GM18861 (cell line): ENCODE measurements around the gene KCTD17.
"Not testable (repeated sequence)": the region's sequence is repeated elsewhere in the genome, so short reads cannot be mapped to it uniquely, and the experiment has no call there.

Experiments
- ATAC-seq: cut with Tn5 transposase; IDR thresholded peaks from one replicate; pipeline ENCODE4 v1.9.1; 2021; ENCODE audit not compliant: unreplicated experiment

KCTD17 gene

GRCh38 chr22:37057796-37058510 lies 6.4 kb downstream of the KCTD17 start:
- ATAC-seq: no peak

GRCh38 chr22:37058917-37059701 lies 7.6 kb downstream of the KCTD17 start:
- ATAC-seq: no peak

- no peak for ATAC-seq
These were observed 8.4 kb downstream of the KCTD17 start for GRCh38 chr22:37059876-37060449.

- no peak for ATAC-seq
These were observed 9.5 kb downstream of the KCTD17 start for GRCh38 chr22:37060801-37061610.

GRCh38 chr22:37061611-37062375 lies 10.3 kb downstream of the KCTD17 start:
- ATAC-seq: no peak

- no peak for ATAC-seq
These were observed 10.8 kb downstream of the KCTD17 start for GRCh38 chr22:37062376-37062675.

GRCh38 chr22:37062702-37063381 lies 11.3 kb downstream of the KCTD17 start:
- no peak for ATAC-seq

- no peak for ATAC-seq
These were observed 12.2 kb downstream of the KCTD17 start for GRCh38 chr22:37063431-37064420.

- ATAC-seq: no peak
These were observed 13.0 kb downstream of the KCTD17 start for GRCh38 chr22:37064553-37064952.

GRCh38 chr22:37065180-37065579 lies 13.6 kb downstream of the KCTD17 start:
- no peak for ATAC-seq

GRCh38 chr22:37065961-37066360 lies 14.4 kb downstream of the KCTD17 start:
- ATAC-seq: no peak

- ATAC-seq: no peak
These were observed 15.9 kb downstream of the KCTD17 start for GRCh38 chr22:37067428-37067827.

- ATAC-seq: no peak
These were observed 17.3 kb downstream of the KCTD17 start for GRCh38 chr22:37068859-37069258.

- no peak for ATAC-seq
These were observed 17.8 kb downstream of the KCTD17 start for GRCh38 chr22:37069319-37069718.

- ATAC-seq: no peak
These were observed 18.2 kb downstream of the KCTD17 start for GRCh38 chr22:37069719-37070118.

GRCh38 chr22:37070334-37070733 lies 18.8 kb downstream of the KCTD17 start:
- no peak for ATAC-seq

- ATAC-seq: no peak
These were observed 19.2 kb downstream of the KCTD17 start for GRCh38 chr22:37070744-37071143.

- ATAC-seq: not testable (repeated sequence)
These were observed 20.5 kb downstream of the KCTD17 start for GRCh38 chr22:37071850-37072592.
